NOMO-1 treated with dmso at 0.1 percent for 144 hours (cell line): ENCODE results near the gene GALNT9.
"Not testable (repeated sequence)": the region's sequence is repeated elsewhere in the genome, so short reads cannot be mapped to it uniquely, and the experiment has no call there.

ENCODE experiments used
- DNase-seq: peaks from one replicate; lab custom pipeline; 2025; ENCODE audit not compliant: unreplicated experiment; lab: John Stamatoyannopoulos, UW

Gene GALNT9

DNA sequence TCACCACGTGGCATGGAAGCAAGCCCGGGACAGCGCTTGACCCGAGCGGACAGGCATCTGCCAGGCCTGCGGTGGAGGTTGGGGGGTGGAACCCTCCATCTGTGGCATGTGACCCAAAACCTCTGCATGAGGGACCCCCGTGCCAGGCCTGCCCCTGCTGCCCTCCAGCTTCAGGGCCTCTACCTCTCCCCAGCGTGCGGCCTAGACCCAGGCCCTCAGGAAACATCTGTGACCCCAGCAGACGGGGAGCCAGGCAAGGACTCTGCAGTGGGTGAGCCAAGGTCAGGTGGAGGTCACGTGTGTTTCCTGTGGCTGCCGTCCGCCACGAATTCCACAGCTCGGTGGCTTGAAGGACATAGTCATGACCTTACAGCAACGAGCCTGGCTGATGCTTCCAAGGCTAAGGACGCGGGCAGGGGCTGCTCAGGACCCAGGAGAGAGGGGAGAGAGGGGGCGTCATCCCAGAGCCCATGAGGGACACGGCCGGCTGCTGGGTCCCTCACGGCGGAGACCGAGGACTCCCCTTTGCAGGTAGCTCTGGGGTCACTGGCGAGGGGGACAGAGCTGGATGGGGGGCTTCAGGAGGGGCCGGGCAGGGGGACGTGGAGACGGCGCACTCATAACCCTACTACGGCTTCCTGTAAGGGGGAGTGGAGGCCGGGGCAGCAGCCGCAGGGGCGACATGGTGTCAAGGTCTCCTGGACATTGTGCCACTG lies 91.5 kb downstream of the GALNT9 start:
- DNase-seq: no peak

DNA sequence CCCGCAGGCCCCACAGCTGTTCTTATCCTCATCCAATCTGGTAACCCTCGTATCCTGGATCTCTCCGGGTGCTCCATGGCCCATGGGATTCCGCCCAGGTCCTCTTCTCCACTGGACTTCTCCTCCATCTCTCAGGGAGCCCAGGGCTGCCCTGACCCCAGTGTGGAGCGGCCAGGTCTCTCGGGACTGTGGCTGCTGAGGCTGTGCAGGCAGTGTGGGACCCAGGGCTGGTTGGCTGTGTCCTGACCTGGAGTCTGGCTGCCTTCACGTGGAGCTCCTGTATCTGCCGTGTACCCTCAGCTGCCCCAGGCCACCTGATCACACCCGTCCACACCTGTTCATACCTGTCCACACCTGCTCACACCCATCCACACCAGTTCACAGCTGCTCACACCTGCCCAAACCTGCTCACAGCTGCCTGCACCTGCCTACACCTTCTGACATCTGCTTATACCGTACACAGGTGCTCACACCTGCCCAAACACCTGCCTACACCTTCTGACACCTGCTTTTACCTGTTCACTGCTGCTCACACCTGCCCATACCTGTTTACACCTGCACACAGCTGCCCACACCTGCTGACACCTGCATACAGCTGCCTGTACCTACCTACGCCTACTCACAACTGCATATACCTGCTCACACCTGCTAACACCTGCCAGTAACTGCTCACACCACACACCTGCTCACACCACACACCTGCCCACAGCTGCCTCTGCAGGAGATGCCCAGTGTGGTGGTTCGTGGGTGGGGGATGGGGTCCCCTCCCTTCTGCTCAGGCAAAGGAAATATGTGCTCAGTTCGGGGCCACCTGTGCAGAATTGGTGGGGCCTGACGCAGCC lies 92.2 kb downstream of the GALNT9 start:
- DNase-seq: no peak

DNA sequence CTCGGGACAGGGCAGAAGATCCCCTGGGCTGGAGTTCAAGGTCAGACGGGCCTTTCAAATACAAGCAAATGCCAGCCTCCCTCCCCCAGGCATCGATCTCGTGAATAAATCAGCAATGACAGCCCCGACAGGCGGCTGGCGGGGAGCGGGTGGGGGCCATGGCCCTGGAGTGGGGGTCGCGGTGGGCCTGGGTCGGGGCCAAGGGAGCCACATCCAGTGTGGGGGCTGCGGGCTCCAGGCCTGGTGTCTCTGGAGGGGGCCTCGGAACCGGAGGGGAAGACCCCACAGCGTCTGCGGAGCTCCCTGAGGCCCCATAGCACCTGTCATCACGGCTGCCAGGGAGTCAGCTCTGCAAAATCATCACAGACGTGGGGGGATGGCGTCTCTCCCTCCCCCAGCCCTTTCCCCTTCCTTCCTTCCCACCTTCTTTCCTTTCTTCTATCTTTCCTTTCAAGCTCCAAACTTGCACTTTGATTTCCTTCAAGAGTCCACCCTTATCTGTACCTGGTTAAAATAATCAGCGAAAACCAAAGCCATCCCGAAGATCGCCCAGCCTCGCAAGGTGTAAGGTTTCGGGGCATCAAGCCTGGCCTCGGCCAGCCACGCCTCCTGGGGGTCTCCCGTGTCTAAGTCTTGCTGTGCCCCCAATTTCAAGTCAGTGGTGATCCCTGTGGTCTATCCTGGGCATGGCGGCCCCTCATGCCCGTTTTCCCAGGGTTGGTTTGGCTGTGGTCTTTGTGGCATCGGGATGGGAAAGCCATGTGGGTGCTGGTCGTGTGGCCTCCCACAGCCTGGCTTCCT lies 93.1 kb downstream of the GALNT9 start:
- DNase-seq: no peak

DNA sequence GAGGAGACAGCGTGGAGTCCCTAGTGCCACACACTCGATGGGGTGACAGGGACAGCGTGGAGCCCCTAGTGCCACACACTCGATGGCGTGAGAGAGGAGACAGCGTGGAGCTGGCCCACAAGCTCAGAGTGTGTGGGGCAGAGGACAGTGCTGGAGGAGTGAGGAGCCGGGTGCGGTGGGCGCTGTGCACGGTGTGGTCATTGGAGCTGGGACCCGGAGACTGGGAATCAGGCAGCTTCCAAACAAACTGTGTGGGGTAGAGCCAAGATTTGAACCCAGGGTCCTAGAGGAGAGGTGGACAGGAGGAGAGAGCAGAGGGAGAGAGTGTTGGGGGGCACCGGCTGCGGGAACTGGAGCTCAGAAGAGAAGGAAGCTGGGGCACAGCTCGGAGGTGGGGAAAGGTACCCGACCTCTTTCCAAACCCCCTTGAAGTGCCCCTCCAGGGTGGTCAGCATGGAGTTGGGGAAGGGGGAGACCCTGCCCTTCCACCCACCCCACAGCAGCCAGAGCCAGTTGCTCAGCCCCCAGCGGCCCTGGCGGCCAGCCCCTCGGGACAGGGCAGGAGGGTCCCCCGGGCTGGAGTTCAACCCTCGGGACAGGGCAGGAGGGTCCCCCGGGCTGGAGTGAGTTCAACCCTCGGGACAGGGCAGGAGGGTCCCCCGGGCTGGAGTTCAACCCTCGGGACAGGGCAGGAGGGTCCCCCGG lies 94.1 kb downstream of the GALNT9 start:
- DNase-seq: no peak

DNA sequence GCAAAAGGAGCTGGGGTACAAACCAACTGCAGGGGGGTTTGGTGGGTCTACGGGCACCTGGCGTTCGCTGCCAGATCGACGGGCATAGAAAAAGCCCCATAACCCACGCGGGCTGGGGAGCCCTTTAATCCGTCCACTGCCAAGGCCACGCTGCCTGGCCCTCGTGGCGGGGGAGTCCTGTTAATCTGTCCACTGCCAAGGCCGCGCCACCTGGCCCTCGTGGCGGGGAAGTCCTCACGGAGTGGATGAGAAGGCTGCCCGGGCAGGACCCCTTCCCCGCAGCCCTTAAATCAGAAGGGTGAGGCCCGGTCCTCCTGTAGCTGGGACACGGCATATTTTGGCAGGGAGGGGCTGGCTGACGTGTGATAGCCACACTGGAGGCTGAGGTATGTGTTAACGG lies 99.0 kb downstream of the GALNT9 start:
- no peak for DNase-seq

DNA sequence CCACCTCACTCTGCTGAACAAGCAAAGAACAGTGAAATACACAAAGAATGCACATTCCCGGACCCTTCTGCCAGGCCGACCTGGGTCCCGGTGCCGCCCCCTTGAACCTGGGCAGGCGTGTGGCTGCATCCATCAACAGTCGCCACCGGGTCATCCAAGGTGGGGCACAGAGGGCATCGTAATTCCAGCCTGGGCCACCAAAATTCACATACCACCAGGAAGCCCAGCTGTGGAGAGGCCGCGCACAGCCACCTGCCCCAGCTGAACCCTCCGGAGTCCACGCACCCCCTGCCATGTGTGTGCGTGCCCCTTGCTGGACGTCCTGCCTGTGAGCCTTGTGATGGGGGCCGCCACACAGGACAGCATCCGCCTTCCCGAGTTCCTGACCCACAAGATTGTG lies 99.5 kb downstream of the GALNT9 start:
- DNase-seq: no peak

DNA sequence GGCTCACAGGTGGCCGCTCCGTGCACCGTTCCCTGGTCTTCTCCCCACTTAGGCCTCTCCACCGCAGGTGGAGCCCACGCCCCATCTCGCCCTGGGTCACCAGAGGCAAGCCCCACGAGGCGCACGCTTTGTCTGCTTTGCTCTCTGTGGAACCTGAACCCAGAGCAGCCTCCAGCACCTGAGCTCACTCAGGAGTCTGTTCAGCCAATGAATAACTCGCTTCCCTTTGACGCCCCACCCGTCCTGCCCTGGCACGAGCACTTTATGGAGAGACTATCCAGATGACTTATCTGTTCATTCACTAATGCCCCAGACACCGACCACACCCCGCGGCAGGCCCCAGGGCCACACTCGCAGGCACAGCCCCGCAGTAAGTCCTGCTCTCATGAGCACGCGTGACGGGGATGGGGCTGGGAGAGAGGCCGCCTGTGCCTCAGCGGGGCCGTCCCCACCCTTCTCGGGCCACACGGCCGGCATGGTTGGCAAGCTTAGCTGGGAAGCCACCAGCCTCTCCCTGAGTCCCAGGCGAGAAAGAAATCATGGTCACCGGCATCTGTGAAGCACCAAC lies 100.1 kb downstream of the GALNT9 start:
- DNase-seq: no peak

DNA sequence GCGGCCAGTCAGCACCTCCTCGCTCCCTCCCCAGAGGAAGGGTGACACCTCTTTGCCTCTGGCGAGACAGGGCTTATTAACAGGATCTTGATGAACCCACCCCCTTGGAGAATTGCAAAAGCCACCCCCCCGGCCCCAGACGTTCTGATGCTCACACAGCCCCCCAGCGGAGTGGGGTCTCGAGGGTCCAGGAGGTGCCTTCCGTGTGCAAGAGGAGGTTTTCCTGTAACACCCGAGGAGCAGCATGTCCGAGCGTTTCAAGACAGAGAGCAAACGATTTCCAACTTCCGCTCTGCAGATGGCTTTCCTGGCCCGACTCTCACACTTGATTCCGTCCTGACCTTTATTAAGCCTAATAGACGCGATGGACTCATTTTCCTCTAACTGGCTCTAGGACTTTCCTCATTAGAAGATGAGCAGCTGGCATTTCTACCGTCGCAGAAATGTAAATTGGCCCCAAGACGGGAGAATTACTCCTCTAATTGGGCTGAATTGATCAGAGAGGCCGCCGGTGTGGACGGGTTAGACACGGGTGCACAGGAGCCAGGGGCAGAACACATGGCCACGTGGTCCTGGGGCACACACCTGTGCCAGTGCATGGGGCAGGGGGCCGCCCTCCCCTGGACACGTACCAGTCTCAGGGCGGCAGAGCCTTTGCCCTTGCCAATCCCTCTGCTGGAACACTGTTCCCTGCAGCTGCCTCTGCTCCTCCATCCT lies 100.8 kb downstream of the GALNT9 start:
- no peak for DNase-seq

DNA sequence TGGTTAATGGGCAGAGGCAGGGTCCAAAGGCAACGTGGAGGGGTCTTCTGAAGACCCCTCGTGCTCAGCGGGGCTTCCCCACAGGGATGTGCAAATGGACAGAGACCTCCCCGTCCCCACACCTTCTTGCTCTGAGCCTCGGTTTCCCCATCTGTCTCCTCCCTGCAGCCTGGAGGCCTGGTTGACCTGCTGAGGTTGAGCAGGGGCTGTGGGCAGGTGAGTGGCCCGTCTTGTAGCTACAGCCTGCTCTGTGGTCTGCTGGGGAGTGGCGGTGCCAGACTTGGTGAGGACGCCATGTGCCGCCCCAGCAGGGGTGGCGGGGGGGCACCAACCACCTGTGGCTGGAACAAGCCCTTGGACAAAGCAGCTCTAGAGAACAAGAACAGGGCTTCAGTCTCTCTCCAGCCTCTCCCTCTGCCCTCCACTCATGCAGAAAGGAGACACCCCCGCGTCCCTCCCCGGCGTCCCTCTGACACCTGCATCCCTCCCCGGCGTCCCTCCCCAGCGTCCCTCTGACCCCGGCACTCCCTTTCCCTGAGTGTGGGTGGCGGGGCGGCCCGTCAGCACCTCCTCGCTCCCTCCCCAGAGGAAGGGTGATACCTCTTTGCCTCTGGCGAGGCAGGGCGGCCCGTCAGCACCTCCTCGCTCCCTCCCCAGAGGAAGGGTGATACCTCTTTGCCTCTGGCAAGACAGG lies 101.5 kb downstream of the GALNT9 start:
- no peak for DNase-seq

DNA sequence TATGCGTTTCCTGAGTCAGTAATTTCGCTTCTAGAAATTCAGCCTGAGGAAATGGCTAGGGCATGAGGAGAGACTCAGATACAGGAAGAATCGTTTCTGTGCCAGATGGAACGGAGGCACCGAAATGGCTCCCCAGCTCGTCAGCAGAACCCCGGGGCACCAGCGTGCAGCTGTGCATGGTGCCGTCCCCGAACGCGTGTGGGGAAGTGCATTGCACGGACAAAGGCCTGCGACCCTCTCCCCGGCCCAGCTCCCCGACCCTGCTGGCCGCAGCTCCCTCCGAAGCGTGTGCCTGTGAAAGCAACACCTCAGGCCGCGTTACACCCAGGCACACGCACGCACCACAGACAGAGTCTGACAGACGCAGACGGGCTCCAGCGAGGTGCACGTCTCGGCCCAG lies 102.3 kb downstream of the GALNT9 start:
- DNase-seq: no peak

DNA sequence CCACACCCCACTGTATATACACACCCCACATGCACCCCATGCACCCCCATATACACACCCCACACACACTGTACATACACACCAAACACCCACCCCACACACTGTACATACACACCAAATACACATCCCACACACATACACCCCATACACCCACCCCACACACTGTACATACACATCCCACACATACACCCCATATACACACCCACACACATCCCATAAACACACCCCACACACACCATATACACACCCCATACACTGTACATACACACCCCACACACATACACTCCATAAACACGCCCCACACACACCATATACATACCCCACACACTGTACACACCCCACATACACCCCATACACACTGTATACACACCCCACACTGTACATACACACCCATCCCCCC lies 102.8 kb downstream of the GALNT9 start:
- no peak for DNase-seq

DNA sequence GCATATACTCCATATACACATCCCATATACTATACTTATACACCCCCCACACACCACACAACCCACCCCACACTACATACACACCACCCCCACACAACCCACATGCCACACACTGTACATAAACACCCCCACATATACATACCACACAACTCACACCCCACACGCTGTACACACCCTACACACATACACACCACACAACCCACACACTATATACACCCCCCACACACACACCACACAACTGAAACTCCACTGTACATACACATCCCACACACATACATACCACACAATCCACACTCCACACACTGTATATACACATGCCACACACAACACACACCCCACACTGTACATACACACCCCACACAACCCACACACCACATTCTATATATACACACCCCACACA lies 104.2 kb downstream of the GALNT9 start:
- no peak for DNase-seq

DNA sequence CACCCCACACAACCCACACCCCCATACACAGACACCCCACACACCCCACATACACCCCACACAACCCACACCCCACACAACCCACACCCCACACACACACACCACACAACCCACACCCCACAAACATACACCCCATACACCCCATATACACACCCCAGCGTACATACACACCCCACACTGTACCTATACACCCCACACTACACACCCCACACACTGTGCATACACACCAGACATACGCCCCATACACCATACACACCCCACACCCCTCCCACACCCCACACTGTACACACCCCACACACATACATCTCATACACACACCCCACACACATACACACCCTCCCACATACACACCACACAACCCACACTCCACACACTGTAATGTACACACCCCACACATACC lies 104.9 kb downstream of the GALNT9 start:
- DNase-seq: no peak

DNA sequence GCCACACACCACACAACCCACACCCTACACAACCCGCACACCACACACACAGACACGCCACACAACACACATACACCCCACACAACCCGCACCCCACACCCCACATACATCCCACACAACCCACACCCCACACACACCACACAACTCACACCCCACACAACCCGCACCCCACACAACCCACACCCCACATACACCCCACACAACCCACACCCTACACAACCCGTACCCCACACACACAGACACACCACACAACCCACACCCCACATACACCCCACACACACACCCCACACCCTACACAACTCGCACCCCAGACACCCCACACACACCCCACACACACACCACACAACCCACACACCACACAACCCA lies 106.6 kb downstream of the GALNT9 start:
- DNase-seq: no peak

DNA sequence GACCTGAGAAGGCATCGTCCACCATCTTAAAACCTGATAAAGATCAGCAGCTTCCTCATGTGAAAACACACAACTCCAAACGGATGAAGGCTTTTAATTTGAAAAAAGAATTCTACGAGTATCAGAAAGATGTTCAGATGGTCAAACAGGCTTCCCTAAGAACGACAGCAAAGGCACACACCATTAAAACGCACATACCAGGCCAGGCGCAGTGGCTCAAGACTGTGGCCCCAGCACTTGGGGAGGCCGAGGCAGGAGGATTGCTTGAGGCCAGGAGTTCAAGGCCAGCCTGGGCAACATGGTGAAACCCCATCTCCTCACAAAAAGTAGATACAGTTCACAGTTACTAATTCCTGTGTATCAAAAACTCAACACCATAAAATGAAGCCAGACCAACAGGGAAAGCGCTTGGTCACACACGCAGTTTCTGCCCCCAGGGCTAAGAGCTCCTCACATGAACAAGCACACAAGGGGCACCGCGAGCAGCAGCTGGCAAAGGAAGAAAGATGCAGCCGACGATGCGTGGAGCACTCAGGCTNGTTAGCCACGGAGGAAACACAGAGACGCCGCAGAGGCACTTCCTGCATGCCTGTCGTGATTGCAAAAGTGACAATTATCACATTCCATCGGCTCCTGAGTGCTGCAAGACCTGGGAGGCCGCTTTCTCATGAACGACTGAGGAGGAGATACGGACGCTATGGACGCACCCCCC lies 107.1 kb downstream of the GALNT9 start:
- peak; percentile 74 for DNase-seq

DNA sequence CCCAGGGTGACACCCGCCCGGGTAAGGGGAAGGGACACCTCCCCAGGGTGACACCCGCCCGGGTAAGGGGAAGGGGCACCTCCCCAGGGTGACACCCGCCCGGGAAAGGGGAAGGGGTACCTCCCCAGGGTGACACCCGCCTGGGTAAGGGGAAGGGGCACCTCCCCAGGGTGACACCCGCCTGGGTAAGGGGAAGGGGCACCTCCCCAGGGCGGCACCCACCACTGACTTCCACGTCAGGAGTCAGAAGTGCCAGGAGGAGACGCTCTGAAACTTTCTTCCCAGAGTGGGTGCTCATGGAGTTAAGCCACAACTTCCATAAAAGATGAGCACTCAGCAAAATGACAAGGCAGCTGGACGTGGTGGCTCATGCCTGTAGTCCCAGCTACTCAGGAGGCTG lies 109.6 kb downstream of the GALNT9 start:
- not testable (repeated sequence) for DNase-seq

DNA sequence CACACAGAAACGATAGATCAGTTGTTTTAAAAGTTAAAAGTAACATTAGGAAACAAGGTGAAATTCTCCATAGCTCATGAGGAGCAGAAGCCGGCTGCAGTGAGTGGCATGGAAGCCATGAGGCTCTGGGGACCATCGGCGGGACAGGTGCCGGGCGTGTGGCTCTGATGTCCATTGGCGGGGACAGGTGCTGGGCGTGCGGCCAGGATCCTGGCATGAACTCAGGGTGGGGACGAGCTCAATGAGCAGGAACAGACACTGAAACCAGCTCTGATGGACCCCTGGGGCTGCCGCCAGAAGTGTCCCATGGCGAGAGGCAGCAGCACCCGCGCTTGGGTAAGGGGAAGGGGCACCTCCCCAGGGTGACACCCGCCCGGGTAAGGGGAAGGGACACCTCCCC lies 110.1 kb downstream of the GALNT9 start:
- DNase-seq: no peak

DNA sequence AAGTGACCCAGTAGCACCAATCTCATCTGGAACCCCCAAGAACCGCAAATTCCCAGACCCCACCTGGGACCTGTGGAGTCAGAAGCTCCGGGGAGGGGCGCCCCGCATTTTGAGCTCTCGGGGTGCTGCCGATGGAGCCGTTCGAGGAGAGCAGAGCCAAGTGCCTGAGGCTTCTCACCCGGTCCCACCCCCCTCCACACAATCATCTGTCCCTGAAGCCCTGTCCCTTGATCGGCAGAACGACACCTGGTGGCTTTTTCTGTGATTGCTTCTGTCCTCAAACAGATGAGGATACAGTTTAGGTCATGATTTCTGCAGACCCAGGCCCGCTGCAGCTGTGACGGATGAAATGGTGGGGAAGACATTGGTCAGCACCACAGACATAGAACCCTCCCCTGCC lies 110.5 kb downstream of the GALNT9 start:
- no peak for DNase-seq

DNA sequence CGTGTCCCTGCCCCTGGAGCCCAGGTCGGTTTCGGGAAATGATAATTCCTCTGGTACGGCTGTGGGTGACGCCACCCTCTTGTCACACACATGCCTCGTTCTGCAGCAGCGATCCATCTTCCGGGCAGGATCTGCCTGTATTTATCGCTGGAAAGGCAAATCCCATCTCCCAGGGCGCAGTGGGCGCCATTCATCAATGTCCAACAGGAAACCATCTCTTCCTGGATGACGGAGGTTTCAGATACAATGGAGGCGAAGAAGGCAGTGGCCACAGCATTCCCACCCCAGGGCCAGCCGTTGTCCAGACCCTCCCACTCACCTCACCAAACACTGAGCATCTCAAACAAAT lies 110.9 kb downstream of the GALNT9 start:
- DNase-seq: no peak
